GM23248 (cell line): ENCODE measurements around the gene SPEN.

Experiments used
- EZH2 ChIP-seq: fragments of 200-600 bp; sonication (generic); IDR thresholded peaks from 2 replicates; pipeline ENCODE4 v1.6.1; 2018; ENCODE audit warnings: antibody characterized with exemption, mild to moderate bottlenecking; ENCODE audit not compliant: insufficient read depth, poor library complexity, severe bottlenecking
- EZH2phosphoT487 ChIP-seq: fragments of 200-600 bp; sonication (generic); IDR thresholded peaks from 2 replicates; pipeline ENCODE4 v1.6.1; 2018; ENCODE audit warnings: antibody characterized with exemption, moderate library complexity, mild to moderate bottlenecking, low read depth; ENCODE audit not compliant: insufficient read depth

- TF ChIP-seq EZH2 (no peak), EZH2phosphoT487 (no peak)
Observed at GRCh38 chr1:15802234-15802965, 45.1 kb upstream of the SPEN start.
